ENCODE measurements around the gene INPP4A.
A peak's percentile ranks its signal among the peaks of the same experiment; 100 is the strongest.

The INPP4A gene

GRCh38 chr2:98489971-98490962, 45.6 kb downstream of the INPP4A start:
- peaks cover 53% of the 10 kb centered on the region for H3K4me1 ChIP-seq (ENCODE audit: insufficient read depth, low read length)

DNA sequence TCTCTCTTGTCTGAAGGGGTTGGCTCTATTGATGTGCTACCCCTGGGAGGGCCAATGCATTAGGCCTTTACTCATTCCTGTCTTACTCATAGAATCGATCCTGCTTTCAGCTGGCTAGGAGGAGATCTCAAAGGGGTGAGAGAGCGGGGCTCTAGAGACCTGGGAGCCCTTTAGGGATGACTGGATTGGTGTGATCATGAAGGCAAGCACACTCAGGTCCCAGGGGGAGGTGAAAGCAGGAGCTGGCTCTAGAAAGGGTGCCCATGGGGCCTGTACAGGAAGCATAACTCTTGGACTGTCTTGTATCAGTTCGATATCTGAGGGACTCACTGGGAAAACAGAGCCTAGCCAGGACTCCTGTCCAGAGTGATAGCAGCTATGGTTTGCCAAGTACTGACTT, 47.8 kb downstream of the INPP4A start:
- no peaks in the 10 kb centered on the region for H3K27me3 ChIP-seq (ENCODE audit: control insufficient read depth in 1 of 2, insufficient read depth in 2 of 2, low read length in 2 of 2)
- no peak overlapping the region for H3K4me3 ChIP-seq (ENCODE audit: low read depth in 1 of 2, low read length in 2 of 2)
- no peaks in the 10 kb centered on the region for H3K36me3 ChIP-seq (ENCODE audit: insufficient read depth, low read length)
- peaks cover 43% of the 10 kb centered on the region for H3K4me1 ChIP-seq (ENCODE audit: insufficient read depth, low read length)
- no peak overlapping the region for H3K27ac ChIP-seq (ENCODE audit: low read depth, low read length)
- H3K9ac ChIP-seq (ENCODE audit: low read length) = no peak overlapping the region
- H3K9me3 ChIP-seq (ENCODE audit: low read length) = no peaks in the 10 kb centered on the region

More at GRCh38 chr2:98489971-98490962, 45.6 kb downstream of the INPP4A start:
- Histone ChIP-seq H3K4me3 (ENCODE audit: low read depth in 1 of 2, low read length in 2 of 2) (no peak overlapping the region), H3K27ac (ENCODE audit: low read depth, low read length) (no peak overlapping the region), H3K36me3 (ENCODE audit: insufficient read depth, low read length) (no peaks in the 10 kb centered on the region), H3K9ac (ENCODE audit: low read length) (no peak overlapping the region), H3K9me3 (ENCODE audit: low read length) (no peaks in the 10 kb centered on the region), H3K27me3 (ENCODE audit: control insufficient read depth in 1 of 2, insufficient read depth in 2 of 2, low read length in 2 of 2) (no peaks in the 10 kb centered on the region)

GRCh38 chr2:98494699-98495098, 50.0 kb downstream of the INPP4A start:
- Histone ChIP-seq H3K9ac (ENCODE audit: low read length) (no peak overlapping the region), H3K36me3 (ENCODE audit: insufficient read depth, low read length) (no peaks in the 10 kb centered on the region), H3K27me3 (ENCODE audit: control insufficient read depth in 1 of 2, insufficient read depth in 2 of 2, low read length in 2 of 2) (no peaks in the 10 kb centered on the region), H3K4me3 (ENCODE audit: low read depth in 1 of 2, low read length in 2 of 2) (no peak overlapping the region), H3K27ac (ENCODE audit: low read depth, low read length) (no peak overlapping the region), H3K9me3 (ENCODE audit: low read length) (no peaks in the 10 kb centered on the region), H3K4me1 (ENCODE audit: insufficient read depth, low read length) (peaks cover 29% of the 10 kb centered on the region)

DNA sequence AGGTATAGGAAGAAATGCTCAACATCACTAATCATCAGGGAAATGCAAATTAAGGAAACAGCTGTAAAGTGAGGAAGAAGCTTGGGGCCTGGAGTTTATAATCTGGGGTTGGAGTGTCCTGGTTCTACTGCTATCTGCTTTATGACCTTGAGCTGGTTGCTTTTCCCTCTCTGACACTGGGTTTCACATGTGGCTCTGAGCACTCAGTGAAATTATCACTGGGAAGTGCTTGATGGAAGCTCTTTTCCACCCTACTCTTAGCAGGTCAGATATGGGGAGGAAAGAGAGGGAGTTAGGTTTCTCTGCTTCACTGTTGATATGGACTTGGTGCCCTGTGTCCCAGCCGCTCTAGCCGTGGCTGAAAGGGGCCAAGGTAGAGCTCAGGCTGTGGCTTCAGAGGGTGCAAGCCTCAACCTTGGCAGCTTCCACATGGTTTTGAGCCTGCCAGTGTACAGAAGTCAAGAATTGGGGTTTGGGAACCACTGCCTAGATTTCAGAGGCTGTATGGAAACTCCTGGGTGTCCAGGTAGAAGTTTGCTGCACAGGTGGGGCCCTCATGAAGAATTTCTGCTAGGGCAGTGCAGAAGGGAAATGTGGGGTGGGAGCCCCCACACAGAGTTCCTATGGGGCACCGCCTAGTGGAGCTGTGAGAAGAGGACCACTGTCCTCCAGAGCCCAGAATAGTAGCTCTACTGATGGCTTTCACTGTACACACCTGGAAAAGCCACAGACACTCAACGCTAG, 52.3 kb downstream of the INPP4A start:
- Histone ChIP-seq H3K27me3 (ENCODE audit: control insufficient read depth in 1 of 2, insufficient read depth in 2 of 2, low read length in 2 of 2) (no peaks in the 10 kb centered on the region), H3K4me3 (ENCODE audit: low read depth in 1 of 2, low read length in 2 of 2) (no peak overlapping the region), H3K9ac (ENCODE audit: low read length) (no peak overlapping the region), H3K9me3 (ENCODE audit: low read length) (no peaks in the 10 kb centered on the region), H3K4me1 (ENCODE audit: insufficient read depth, low read length) (peaks cover 16% of the 10 kb centered on the region), H3K27ac (ENCODE audit: low read depth, low read length) (no peak overlapping the region), H3K36me3 (ENCODE audit: insufficient read depth, low read length) (no peaks in the 10 kb centered on the region)

- H3K4me1 ChIP-seq (ENCODE audit: insufficient read depth, low read length) = peaks cover 35% of the 10 kb centered on the region
- H3K36me3 ChIP-seq (ENCODE audit: insufficient read depth, low read length) = no peaks in the 10 kb centered on the region
- H3K27me3 ChIP-seq (ENCODE audit: control insufficient read depth in 1 of 2, insufficient read depth in 2 of 2, low read length in 2 of 2) = no peaks in the 10 kb centered on the region
- H3K4me3 ChIP-seq (ENCODE audit: low read depth in 1 of 2, low read length in 2 of 2) = no peak overlapping the region
- H3K9ac ChIP-seq (ENCODE audit: low read length) = no peak overlapping the region
- no peak overlapping the region for H3K27ac ChIP-seq (ENCODE audit: low read depth, low read length)
- H3K9me3 ChIP-seq (ENCODE audit: low read length) = no peaks in the 10 kb centered on the region
Observed at GRCh38 chr2:98498703-98499440, 54.2 kb downstream of the INPP4A start.

GRCh38 chr2:98500561-98500960, 55.9 kb downstream of the INPP4A start:
- no peaks in the 10 kb centered on the region for H3K27me3 ChIP-seq (ENCODE audit: control insufficient read depth in 1 of 2, insufficient read depth in 2 of 2, low read length in 2 of 2)
- H3K4me1 ChIP-seq (ENCODE audit: insufficient read depth, low read length) = peaks cover 44% of the 10 kb centered on the region

GRCh38 chr2:98501223-98501622, 56.6 kb downstream of the INPP4A start:
- Histone ChIP-seq H3K36me3 (ENCODE audit: insufficient read depth, low read length) (no peaks in the 10 kb centered on the region), H3K27me3 (ENCODE audit: control insufficient read depth in 1 of 2, insufficient read depth in 2 of 2, low read length in 2 of 2) (no peaks in the 10 kb centered on the region), H3K27ac (ENCODE audit: low read depth, low read length) (no peak overlapping the region), H3K4me1 (ENCODE audit: insufficient read depth, low read length) (peaks cover 51% of the 10 kb centered on the region), H3K9ac (ENCODE audit: low read length) (no peak overlapping the region), H3K9me3 (ENCODE audit: low read length) (no peaks in the 10 kb centered on the region), H3K4me3 (ENCODE audit: low read depth in 1 of 2, low read length in 2 of 2) (no peak overlapping the region)

More at GRCh38 chr2:98500561-98500960, 55.9 kb downstream of the INPP4A start:
- no peaks in the 10 kb centered on the region for H3K36me3 ChIP-seq (ENCODE audit: insufficient read depth, low read length)
- no peak overlapping the region for H3K27ac ChIP-seq (ENCODE audit: low read depth, low read length)
- no peak overlapping the region for H3K4me3 ChIP-seq (ENCODE audit: low read depth in 1 of 2, low read length in 2 of 2)
- H3K9ac ChIP-seq (ENCODE audit: low read length) = no peak overlapping the region
- H3K9me3 ChIP-seq (ENCODE audit: low read length) = no peaks in the 10 kb centered on the region

- H3K9ac ChIP-seq (ENCODE audit: low read length) = no peak overlapping the region
- H3K27me3 ChIP-seq (ENCODE audit: control insufficient read depth in 1 of 2, insufficient read depth in 2 of 2, low read length in 2 of 2) = no peaks in the 10 kb centered on the region
- no peaks in the 10 kb centered on the region for H3K9me3 ChIP-seq (ENCODE audit: low read length)
- H3K27ac ChIP-seq (ENCODE audit: low read depth, low read length) = no peak overlapping the region
- H3K4me1 ChIP-seq (ENCODE audit: insufficient read depth, low read length) = peaks cover 57% of the 10 kb centered on the region
- no peaks in the 10 kb centered on the region for H3K36me3 ChIP-seq (ENCODE audit: insufficient read depth, low read length)
- no peak overlapping the region for H3K4me3 ChIP-seq (ENCODE audit: low read depth in 1 of 2, low read length in 2 of 2)
Observed at GRCh38 chr2:98501876-98502275, 57.2 kb downstream of the INPP4A start.

- no peak overlapping the region for H3K27ac ChIP-seq (ENCODE audit: low read depth, low read length)
- H3K9me3 ChIP-seq (ENCODE audit: low read length) = no peaks in the 10 kb centered on the region
- H3K9ac ChIP-seq (ENCODE audit: low read length) = no peak overlapping the region
- H3K27me3 ChIP-seq (ENCODE audit: control insufficient read depth in 1 of 2, insufficient read depth in 2 of 2, low read length in 2 of 2) = no peaks in the 10 kb centered on the region
- H3K36me3 ChIP-seq (ENCODE audit: insufficient read depth, low read length) = no peaks in the 10 kb centered on the region
- no peak overlapping the region for H3K4me3 ChIP-seq (ENCODE audit: low read depth in 1 of 2, low read length in 2 of 2)
- H3K4me1 ChIP-seq (ENCODE audit: insufficient read depth, low read length) = peaks cover 65% of the 10 kb centered on the region
Observed at GRCh38 chr2:98502556-98503335, 58.1 kb downstream of the INPP4A start.

- peak overlapping the region; percentile 8 for H3K27ac ChIP-seq (ENCODE audit: low read depth, low read length)
- no peaks in the 10 kb centered on the region for H3K36me3 ChIP-seq (ENCODE audit: insufficient read depth, low read length)
- H3K4me1 ChIP-seq (ENCODE audit: insufficient read depth, low read length) = peaks cover 72% of the 10 kb centered on the region
Observed at GRCh38 chr2:98503481-98504105, 58.9 kb downstream of the INPP4A start.

More at GRCh38 chr2:98503481-98504105, 58.9 kb downstream of the INPP4A start:
- Histone ChIP-seq H3K4me3 (ENCODE audit: low read depth in 1 of 2, low read length in 2 of 2) (no peak overlapping the region), H3K27me3 (ENCODE audit: control insufficient read depth in 1 of 2, insufficient read depth in 2 of 2, low read length in 2 of 2) (no peaks in the 10 kb centered on the region), H3K9ac (ENCODE audit: low read length) (no peak overlapping the region), H3K9me3 (ENCODE audit: low read length) (no peaks in the 10 kb centered on the region)

All from muscle layer of colon (tissue), 2 donors.